Measurements from ENCODE around the gene SGSM1.

The SGSM1 gene

DNA sequence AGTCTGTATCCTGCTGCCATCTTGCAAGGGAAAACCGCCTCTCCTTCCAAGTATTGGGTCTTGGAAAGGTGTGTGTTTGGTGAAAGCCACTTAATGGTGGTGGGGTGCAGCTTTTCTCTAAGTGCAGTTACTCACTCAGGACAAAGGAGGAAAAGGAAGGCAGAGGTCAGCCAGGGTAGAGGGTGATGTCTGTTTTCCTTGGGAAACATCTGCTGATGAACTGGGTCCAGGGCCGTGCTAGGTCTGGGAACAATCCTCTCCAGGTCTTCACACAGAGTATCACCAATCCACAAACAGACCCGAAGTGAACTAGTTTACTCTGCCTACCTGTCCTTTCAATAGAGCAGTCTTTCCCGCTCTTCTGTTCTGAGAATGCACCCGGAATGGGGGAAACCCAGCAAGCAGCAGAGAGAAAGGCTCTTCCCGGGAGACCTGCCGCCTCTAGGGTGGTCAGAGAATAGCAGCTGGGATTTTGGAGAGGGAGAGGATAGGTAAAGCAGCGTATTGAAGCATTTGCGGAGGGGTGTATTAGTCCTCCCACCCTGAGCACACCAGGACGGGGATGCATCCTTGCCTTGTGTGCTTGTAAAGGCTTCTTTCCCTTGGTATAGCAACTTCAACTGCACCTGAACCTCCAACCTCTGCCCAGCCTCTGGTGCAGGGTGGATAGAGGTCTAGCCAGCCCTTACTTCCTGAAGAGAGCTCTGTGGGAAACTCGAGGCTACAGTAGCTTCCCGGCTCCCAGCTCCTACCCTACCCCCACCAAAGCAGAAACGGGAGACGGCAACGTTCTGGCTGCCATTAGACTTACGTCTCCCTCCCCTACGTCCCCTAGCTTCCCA, 119.8 kb downstream of the SGSM1 start:
- no peaks in the 10 kb centered on the region for H3K9me2 ChIP-seq (replicated peaks; ENCODE audit: low read depth, low read length)
- H3K4me3 ChIP-seq (ENCODE audit: low read length, poor library complexity, severe bottlenecking) = no peak overlapping the region
- no peaks in the 10 kb centered on the region for H3K36me3 ChIP-seq (ENCODE audit: insufficient read depth, low read length)
- TF ChIP-seq EZH2phosphoT487 (IDR thresholded peaks at IDR 0.05; ENCODE audit: borderline replicate concordance) = no peak
- TF ChIP-seq, protein P1, sequence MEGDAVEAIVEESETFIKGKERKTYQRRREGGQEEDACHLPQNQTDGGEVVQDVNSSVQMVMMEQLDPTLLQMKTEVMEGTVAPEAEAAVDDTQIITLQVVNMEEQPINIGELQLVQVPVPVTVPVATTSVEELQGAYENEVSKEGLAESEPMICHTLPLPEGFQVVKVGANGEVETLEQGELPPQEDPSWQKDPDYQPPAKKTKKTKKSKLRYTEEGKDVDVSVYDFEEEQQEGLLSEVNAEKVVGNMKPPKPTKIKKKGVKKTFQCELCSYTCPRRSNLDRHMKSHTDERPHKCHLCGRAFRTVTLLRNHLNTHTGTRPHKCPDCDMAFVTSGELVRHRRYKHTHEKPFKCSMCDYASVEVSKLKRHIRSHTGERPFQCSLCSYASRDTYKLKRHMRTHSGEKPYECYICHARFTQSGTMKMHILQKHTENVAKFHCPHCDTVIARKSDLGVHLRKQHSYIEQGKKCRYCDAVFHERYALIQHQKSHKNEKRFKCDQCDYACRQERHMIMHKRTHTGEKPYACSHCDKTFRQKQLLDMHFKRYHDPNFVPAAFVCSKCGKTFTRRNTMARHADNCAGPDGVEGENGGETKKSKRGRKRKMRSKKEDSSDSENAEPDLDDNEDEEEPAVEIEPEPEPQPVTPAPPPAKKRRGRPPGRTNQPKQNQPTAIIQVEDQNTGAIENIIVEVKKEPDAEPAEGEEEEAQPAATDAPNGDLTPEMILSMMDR (conservative IDR thresholded peaks at IDR 0.05; ENCODE audit: low read length) = no peak
- no peaks in the 10 kb centered on the region for H3K79me2 ChIP-seq (ENCODE audit: insufficient read depth, low read length)
- no peak overlapping the region for H3K9ac ChIP-seq (ENCODE audit: low read depth, low read length, poor library complexity, severe bottlenecking)
- no peak overlapping the region for H2AFZ ChIP-seq (ENCODE audit: low read length)
- no peaks in the 10 kb centered on the region for H3F3A ChIP-seq (ENCODE audit: low read depth)
- no peaks in the 10 kb centered on the region for H3K4me1 ChIP-seq (ENCODE audit: insufficient read depth, low read length, poor library complexity, severe bottlenecking)
- H3K9me3 ChIP-seq (ENCODE audit: insufficient read depth, low read depth, low read length) = no peaks in the 10 kb centered on the region
- no peaks in the 10 kb centered on the region for H4K20me1 ChIP-seq (ENCODE audit: insufficient read depth, low read length, poor library complexity, severe bottlenecking)
- no peak overlapping the region for H3K4me2 ChIP-seq (ENCODE audit: low read depth, low read length, poor library complexity, severe bottlenecking)
- no peaks in the 10 kb centered on the region for H3K27me3 ChIP-seq (ENCODE audit: insufficient read depth, low read length, poor library complexity, severe bottlenecking)

DNA sequence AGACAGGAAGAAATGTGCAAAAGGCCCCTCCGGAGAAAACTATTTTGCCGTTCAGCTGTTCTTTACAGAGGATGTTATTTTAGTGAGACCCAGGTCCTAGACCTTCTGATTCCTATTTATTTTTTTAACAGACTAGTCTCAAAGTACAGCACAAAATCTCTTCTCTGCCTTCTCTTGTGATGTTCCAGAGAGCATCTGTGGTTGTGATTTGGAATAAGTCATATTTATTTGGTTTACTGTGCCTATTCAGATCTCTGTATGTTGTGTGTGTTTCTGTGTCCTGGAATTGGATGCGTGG, 120.4 kb downstream of the SGSM1 start:
- Histone ChIP-seq H3F3A (ENCODE audit: low read depth) (no peaks in the 10 kb centered on the region), H3K4me1 (ENCODE audit: insufficient read depth, low read length, poor library complexity, severe bottlenecking) (no peaks in the 10 kb centered on the region), H3K9ac (ENCODE audit: low read depth, low read length, poor library complexity, severe bottlenecking) (no peak overlapping the region), H3K9me2 (replicated peaks; ENCODE audit: low read depth, low read length) (no peaks in the 10 kb centered on the region), H3K79me2 (ENCODE audit: insufficient read depth, low read length) (no peaks in the 10 kb centered on the region), H4K20me1 (ENCODE audit: insufficient read depth, low read length, poor library complexity, severe bottlenecking) (no peaks in the 10 kb centered on the region), H3K27me3 (ENCODE audit: insufficient read depth, low read length, poor library complexity, severe bottlenecking) (no peaks in the 10 kb centered on the region), H3K4me3 (ENCODE audit: low read length, poor library complexity, severe bottlenecking) (no peak overlapping the region), H3K9me3 (ENCODE audit: insufficient read depth, low read depth, low read length) (no peaks in the 10 kb centered on the region), H2AFZ (ENCODE audit: low read length) (no peak overlapping the region), H3K36me3 (ENCODE audit: insufficient read depth, low read length) (no peaks in the 10 kb centered on the region), H3K4me2 (ENCODE audit: low read depth, low read length, poor library complexity, severe bottlenecking) (no peak overlapping the region)
- no peak for TF ChIP-seq EZH2phosphoT487 (IDR thresholded peaks at IDR 0.05; ENCODE audit: borderline replicate concordance)
- TF ChIP-seq, protein P1 (conservative IDR thresholded peaks at IDR 0.05; ENCODE audit: low read length) = no peak

- TF ChIP-seq, protein P1 (conservative IDR thresholded peaks at IDR 0.05; ENCODE audit: low read length) = no peak
- no peak for TF ChIP-seq EZH2phosphoT487 (IDR thresholded peaks at IDR 0.05; ENCODE audit: borderline replicate concordance)
- Histone ChIP-seq H3K27me3 (ENCODE audit: insufficient read depth, low read length, poor library complexity, severe bottlenecking) (no peaks in the 10 kb centered on the region), H3K9me3 (ENCODE audit: insufficient read depth, low read depth, low read length) (no peaks in the 10 kb centered on the region), H3K9ac (ENCODE audit: low read depth, low read length, poor library complexity, severe bottlenecking) (no peak overlapping the region), H3K79me2 (ENCODE audit: insufficient read depth, low read length) (no peaks in the 10 kb centered on the region), H4K20me1 (ENCODE audit: insufficient read depth, low read length, poor library complexity, severe bottlenecking) (no peaks in the 10 kb centered on the region), H3F3A (ENCODE audit: low read depth) (no peaks in the 10 kb centered on the region), H3K4me3 (ENCODE audit: low read length, poor library complexity, severe bottlenecking) (no peak overlapping the region), H3K4me1 (ENCODE audit: insufficient read depth, low read length, poor library complexity, severe bottlenecking) (no peaks in the 10 kb centered on the region), H3K9me2 (replicated peaks; ENCODE audit: low read depth, low read length) (no peaks in the 10 kb centered on the region), H2AFZ (ENCODE audit: low read length) (peak overlapping the region; percentile 67; the same call in 1 of the 2 replicates), H3K36me3 (ENCODE audit: insufficient read depth, low read length) (no peaks in the 10 kb centered on the region), H3K4me2 (ENCODE audit: low read depth, low read length, poor library complexity, severe bottlenecking) (no peak overlapping the region)
Observed at GRCh38 chr22:24926849-24927579, 121.0 kb downstream of the SGSM1 start.
